Endothelial cell of umbilical vein (primary cell): ENCODE measurements around the gene RNPC3. TPM values are rescaled to one million over a fixed set of nuclear protein-coding genes. Genes with fewer than 3 reads are reported as not detected.

Experiments used
- BruUV-seq: library from RNA; stranded (reverse); fragments of 400-500 nt; replicated peaks from 2 replicates; lab custom pipeline; 2021; lab: Mats Ljungman, UMichigan
- CTCF ChIA-PET: fragments of 300-600, 350-600 bp; sonication (Branson Sonifier 250); formaldehyde crosslinking; loops from one replicate; lab custom pipeline; 2021; ENCODE audit warnings: antibody characterized with exemption, inconsistent platforms; lab: Charles Lee
- POLR2A ChIA-PET: fragments of 300-600, 350-600 bp; sonication (Branson Sonifier 250); formaldehyde crosslinking; loops from one replicate; lab custom pipeline; 2021; ENCODE audit warnings: antibody characterized with exemption, inconsistent platforms; lab: Charles Lee
- DNase-seq: peaks from one replicate; pipeline ENCODE4 v3.0.0-alpha.2; 2011; ENCODE audit warnings: low read depth, low spot score
- FAIRE-seq: peaks from 2 replicates; lab custom pipeline; 2011; peaks lifted over from hg19 to GRCh38; lab: Jason Lieb, UNC
- H2AFZ ChIP-seq: 2 replicates; pipeline ENCODE4 v1.6.0; 2012; ENCODE audit warnings: low read depth, low read length, control low read depth, inconsistent platforms
- H3K27ac ChIP-seq: 2 replicates; pipeline ENCODE4 v1.5.1; 2011; ENCODE audit warnings: low read depth, mild to moderate bottlenecking, control low read depth, low read length, moderate library complexity; ENCODE audit not compliant: insufficient read depth
- H3K27me3 ChIP-seq, 2 experiments: 2 replicates each; pipeline versions ENCODE4 v1.6.0 to v1.6.1; 2011; ENCODE audit warnings: low read length in 2 of 2, mixed read lengths in 1 of 2; ENCODE audit not compliant: control insufficient read depth in 2 of 2, insufficient read depth in 2 of 2
- H3K36me3 ChIP-seq, 2 experiments: 2 replicates in 1 of 2; 3 replicates in 1 of 2; pipeline ENCODE4 v1.5.1; 2011; ENCODE audit warnings: low read length in 2 of 2, mild to moderate bottlenecking in 1 of 2, moderate library complexity in 1 of 2; ENCODE audit not compliant: control insufficient read depth in 2 of 2, insufficient read depth in 2 of 2; ENCODE audit errors: extremely low read depth in 1 of 2
- H3K4me1 ChIP-seq: 3 replicates; pipeline ENCODE4 v1.5.1; 2011; ENCODE audit warnings: mild to moderate bottlenecking, low read length; ENCODE audit not compliant: control insufficient read depth, insufficient read depth; ENCODE audit errors: extremely low read depth
- H3K4me2 ChIP-seq: 2 replicates; pipeline ENCODE4 v1.6.1; 2011; ENCODE audit warnings: low read length, control low read depth, mixed read lengths; ENCODE audit not compliant: insufficient read depth
- H3K4me3 ChIP-seq, 3 experiments: fragments of 200-600 bp in 1 of 3; sonication (generic), shearing (Covaris generic) in 1 of 3; replicated peaks in 1 of 3; 2 replicates each; pipeline ENCODE4 v1.5.1; 2011 to 2016; ENCODE audit warnings: control low read depth in 3 of 3, low read length in 3 of 3, mild to moderate bottlenecking in 2 of 3, inconsistent platforms in 1 of 3, low read depth in 1 of 3, moderate library complexity in 1 of 3; ENCODE audit not compliant: insufficient read depth in 1 of 3
- H3K79me2 ChIP-seq: 2 replicates; pipeline ENCODE4 v1.6.0; 2012; ENCODE audit warnings: low read length, inconsistent platforms; ENCODE audit not compliant: control insufficient read depth, insufficient read depth
- H3K9ac ChIP-seq: replicated peaks from 2 replicates; pipeline ENCODE3; 2011; ENCODE audit warnings: low read length, control low read depth; ENCODE audit not compliant: insufficient read depth; ENCODE audit errors: extremely low read depth
- H3K9me1 ChIP-seq: replicated peaks from 3 replicates; pipeline ENCODE4 v1.6.0; 2011; ENCODE audit warnings: mild to moderate bottlenecking, low read length; ENCODE audit not compliant: control insufficient read depth, insufficient read depth; ENCODE audit errors: extremely low read depth
- H3K9me3 ChIP-seq: replicated peaks from 2 replicates; pipeline ENCODE4 v1.5.1; 2012; ENCODE audit warnings: low read length, inconsistent platforms; ENCODE audit not compliant: control insufficient read depth, insufficient read depth
- H4K20me1 ChIP-seq: replicated peaks from 2 replicates; pipeline ENCODE3; 2011; ENCODE audit warnings: mild to moderate bottlenecking, low read length; ENCODE audit not compliant: control insufficient read depth, insufficient read depth; ENCODE audit errors: extremely low read depth
- EZH2 ChIP-seq: IDR thresholded peaks from 2 replicates; pipeline ENCODE4 v1.6.1; 2012; ENCODE audit warnings: borderline replicate concordance, low read depth, mild to moderate bottlenecking, moderate library complexity, low read length, inconsistent platforms; ENCODE audit not compliant: severe bottlenecking
- FOS ChIP-seq: IDR thresholded peaks from 2 replicates; pipeline ENCODE4 v1.6.1; 2011; ENCODE audit warnings: mild to moderate bottlenecking, low read length, moderate library complexity, borderline replicate concordance; ENCODE audit not compliant: insufficient read depth
- GATA2 ChIP-seq: IDR thresholded peaks from 2 replicates; pipeline ENCODE4 v1.7.0; 2011; ENCODE audit warnings: low read depth, mild to moderate bottlenecking, moderate library complexity, mixed read lengths, low read length; ENCODE audit not compliant: insufficient read length, insufficient read depth
- JUN ChIP-seq: IDR thresholded peaks from 2 replicates; pipeline ENCODE4 v1.6.1; 2011; ENCODE audit warnings: borderline replicate concordance, low read depth; ENCODE audit not compliant: insufficient read length, insufficient read depth
- MYC ChIP-seq: IDR thresholded peaks from one replicate; pipeline ENCODE4 v1.6.1; 2011; ENCODE audit warnings: mild to moderate bottlenecking, low read depth, low read length
- POLR2A ChIP-seq: IDR thresholded peaks from 2 replicates; pipeline ENCODE4 v1.6.1; 2012; ENCODE audit warnings: low read depth, mild to moderate bottlenecking, control low read depth, low read length
- POLR2AphosphoS5 ChIP-seq: IDR thresholded peaks from 2 replicates; pipeline ENCODE4 v1.6.1; 2012; ENCODE audit warnings: low read depth, mild to moderate bottlenecking, control low read depth, low read length, moderate library complexity; ENCODE audit not compliant: insufficient read depth
- dilution Hi-C: fragments of 300-500 bp; cut with MboI; formaldehyde crosslinking; loops from one replicate; pipeline ENCODE4 v1.15.0; 2019; ENCODE audit warnings: low sequenced_read_pairs; ENCODE audit not compliant: extremely low pct_ligation_motif_present
- intact Hi-C: fragments of 100-400 bp; cut with micrococcal nuclease; formaldehyde crosslinking; loops from one replicate; pipeline ENCODE4 v1.10.0; 2022
- polyA plus RNA-seq, 4 experiments: library from polyadenylated mRNA; depleted of rRNA in 3 of 4; stranded (reverse) in 3 of 4; unstranded in 1 of 4; fragments of >200 nt; gene quantifications; 2 replicates each; pipeline versions ENCODE4 v1.2.1 to v1.2.3, GENCODE V29; 2011 to 2012; ENCODE audit warnings: missing spikeins in 1 of 4
- total RNA-seq: library from RNA; stranded (reverse); gene quantifications from 2 replicates; pipeline ENCODE4 v1.2.3, GENCODE V29; 2021
- TF ChIP-seq, protein P1 (sequence below), 2 donors: IDR thresholded peaks; 1 replicate in 1 of 2; 2 replicates in 1 of 2; pipeline ENCODE4 v1.5.1; 2011; ENCODE audit warnings: low read length in 2 of 2, mild to moderate bottlenecking in 2 of 2, moderate library complexity in 2 of 2, control low read depth in 1 of 2, inconsistent platforms in 1 of 2, low read depth in 1 of 2; ENCODE audit not compliant: insufficient read depth in 1 of 2; ENCODE audit errors: extremely low read depth in 1 of 2
- TF ChIP-seq, protein P2 (sequence below): IDR thresholded peaks from 2 replicates; pipeline ENCODE4 v1.6.1; 2011; ENCODE audit not compliant: insufficient read depth, insufficient read length

Gene RNPC3
- total and polyA plus RNA-seq, 2 donors (not counting 3 experiments of a cell fraction or from before 2014, with no cell fraction given): 9.2 to 16.7 TPM

DNA sequence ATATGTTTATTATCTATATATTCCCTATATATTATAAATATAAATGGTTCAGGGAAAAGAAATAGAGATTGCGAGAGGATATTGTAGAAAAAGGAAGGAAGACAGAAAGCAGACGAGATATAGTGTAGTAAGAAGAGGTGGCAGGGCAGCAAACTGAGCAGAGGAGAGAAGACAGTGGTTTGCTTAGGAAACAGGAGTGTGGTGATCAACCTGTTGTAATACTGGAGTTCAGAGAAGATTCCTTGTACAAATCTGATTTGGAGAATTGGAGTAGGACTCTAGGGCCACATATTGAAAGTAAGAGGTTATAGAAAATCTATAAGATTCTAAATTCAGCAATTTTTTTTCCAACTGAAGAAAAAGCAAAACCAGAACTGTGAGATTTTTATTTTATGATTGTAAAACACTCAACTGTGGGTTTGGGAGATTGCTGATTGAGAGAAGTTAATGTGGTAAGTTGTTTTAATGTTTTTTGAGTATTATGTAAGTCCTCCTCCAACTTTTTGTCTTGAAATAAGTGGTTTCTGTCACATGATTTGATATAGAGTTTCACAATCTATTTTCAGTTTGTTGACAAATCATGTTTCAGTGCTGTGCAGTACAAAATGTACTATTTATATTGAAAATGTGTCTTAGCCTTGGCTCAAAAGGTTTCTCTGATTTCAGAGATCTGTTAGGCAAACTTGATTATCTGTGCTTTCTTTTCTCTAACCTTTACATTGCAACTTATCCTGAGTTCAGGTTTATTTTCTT is 36.3 kb downstream of the RNPC3 start:
- TF ChIP-seq, protein P1, sequence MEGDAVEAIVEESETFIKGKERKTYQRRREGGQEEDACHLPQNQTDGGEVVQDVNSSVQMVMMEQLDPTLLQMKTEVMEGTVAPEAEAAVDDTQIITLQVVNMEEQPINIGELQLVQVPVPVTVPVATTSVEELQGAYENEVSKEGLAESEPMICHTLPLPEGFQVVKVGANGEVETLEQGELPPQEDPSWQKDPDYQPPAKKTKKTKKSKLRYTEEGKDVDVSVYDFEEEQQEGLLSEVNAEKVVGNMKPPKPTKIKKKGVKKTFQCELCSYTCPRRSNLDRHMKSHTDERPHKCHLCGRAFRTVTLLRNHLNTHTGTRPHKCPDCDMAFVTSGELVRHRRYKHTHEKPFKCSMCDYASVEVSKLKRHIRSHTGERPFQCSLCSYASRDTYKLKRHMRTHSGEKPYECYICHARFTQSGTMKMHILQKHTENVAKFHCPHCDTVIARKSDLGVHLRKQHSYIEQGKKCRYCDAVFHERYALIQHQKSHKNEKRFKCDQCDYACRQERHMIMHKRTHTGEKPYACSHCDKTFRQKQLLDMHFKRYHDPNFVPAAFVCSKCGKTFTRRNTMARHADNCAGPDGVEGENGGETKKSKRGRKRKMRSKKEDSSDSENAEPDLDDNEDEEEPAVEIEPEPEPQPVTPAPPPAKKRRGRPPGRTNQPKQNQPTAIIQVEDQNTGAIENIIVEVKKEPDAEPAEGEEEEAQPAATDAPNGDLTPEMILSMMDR (IDR thresholded peaks at IDR 0.05; ENCODE audit: extremely low read depth in 1 of 2, insufficient read depth in 1 of 2, low read depth in 1 of 2, low read length in 2 of 2): no peak
- TF ChIP-seq MYC (no peak), POLR2AphosphoS5 (no peak), JUN (no peak)
- dilution Hi-C loops: no loop called here

DNA sequence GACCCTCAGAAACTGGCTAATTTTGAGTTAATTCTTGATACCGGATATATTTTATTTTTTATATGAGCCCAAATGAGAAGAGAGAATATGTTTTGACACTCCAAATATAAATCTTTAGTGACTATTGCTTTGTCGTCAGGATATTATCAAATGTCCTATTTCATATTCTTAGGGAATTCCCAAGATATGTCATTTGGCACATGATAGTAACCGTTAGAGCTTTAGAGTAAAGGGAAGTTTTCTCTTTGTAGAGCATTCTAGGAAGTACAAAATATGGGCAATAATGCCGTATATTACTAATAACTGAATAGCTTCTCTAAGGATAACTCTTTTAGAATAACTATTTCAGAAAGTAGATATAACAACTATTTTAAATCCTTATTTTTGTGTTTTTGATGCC is 37.6 kb downstream of the RNPC3 start:
- no peak overlapping the region for H3K9ac ChIP-seq
- H3K4me1 ChIP-seq: no peaks in the 10 kb centered on the region
- ChIA-PET CTCF (no interaction called here), POLR2A (no interaction called here)
- dilution Hi-C loops: no loop called here
- H3K79me2 ChIP-seq: no peaks in the 10 kb centered on the region
- FAIRE-seq: no peak
- BruUV-seq: no TSS peak
- intact Hi-C loops: no loop called here
- H4K20me1 ChIP-seq: no peaks in the 10 kb centered on the region
- H3K4me3 ChIP-seq: no peak overlapping the region
- H3K36me3 ChIP-seq: no peaks in the 10 kb centered on the region
- no peaks in the 10 kb centered on the region for H3K9me3 ChIP-seq
- H3K9me1 ChIP-seq: no peaks in the 10 kb centered on the region
- no peak overlapping the region for H3K27ac ChIP-seq
- TF ChIP-seq EZH2 (no peak), GATA2 (no peak), JUN (no peak), MYC (no peak), FOS (no peak), POLR2AphosphoS5 (no peak), POLR2A (no peak)
- TF ChIP-seq, protein P1 (IDR thresholded peaks at IDR 0.05; ENCODE audit: extremely low read depth in 1 of 2, insufficient read depth in 1 of 2, low read depth in 1 of 2, low read length in 2 of 2): no peak
- TF ChIP-seq, protein P2, sequence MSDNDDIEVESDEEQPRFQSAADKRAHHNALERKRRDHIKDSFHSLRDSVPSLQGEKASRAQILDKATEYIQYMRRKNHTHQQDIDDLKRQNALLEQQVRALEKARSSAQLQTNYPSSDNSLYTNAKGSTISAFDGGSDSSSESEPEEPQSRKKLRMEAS: no peak
- no peak for DNase-seq
- H3K4me2 ChIP-seq: no peak overlapping the region
- no peak overlapping the region for H2AFZ ChIP-seq
- H3K27me3 ChIP-seq: no peaks in the 10 kb centered on the region

More for the DNA sequence above, 36.3 kb downstream of the RNPC3 start:
- no peaks in the 10 kb centered on the region for H3K27me3 ChIP-seq
- FAIRE-seq: no peak
- no peaks in the 10 kb centered on the region for H3K36me3 ChIP-seq
- H3K9me1 ChIP-seq: no peaks in the 10 kb centered on the region
- no TSS peak for BruUV-seq
- no peak for DNase-seq
- no peak overlapping the region for H3K9ac ChIP-seq
- H3K9me3 ChIP-seq: no peaks in the 10 kb centered on the region
- H3K4me2 ChIP-seq: no peak overlapping the region
- H3K4me3 ChIP-seq: no peak overlapping the region
- no peaks in the 10 kb centered on the region for H4K20me1 ChIP-seq
- H2AFZ ChIP-seq: no peak overlapping the region
- intact Hi-C loops: no loop called here
- ChIA-PET CTCF (no interaction called here), POLR2A (no interaction called here)
- no peak overlapping the region for H3K27ac ChIP-seq
- H3K4me1 ChIP-seq: no peaks in the 10 kb centered on the region
- no peaks in the 10 kb centered on the region for H3K79me2 ChIP-seq
